Stimulated activated CD4-positive, alpha-beta T cell treated with anti-CD3 and anti-CD28 coated beads, Interleukin-4, amount 100 ng/mL, for 1 hour (primary cell): ENCODE data around the gene GPC1.
"Not testable (repeated sequence)": the region's sequence is repeated elsewhere in the genome, so short reads cannot be mapped to it uniquely, and the experiment has no call there.

Experiments used
- DNase-seq: peaks from one replicate; pipeline ENCODE4 v3.0.0-alpha.2; 2020

The GPC1 gene, protein sequence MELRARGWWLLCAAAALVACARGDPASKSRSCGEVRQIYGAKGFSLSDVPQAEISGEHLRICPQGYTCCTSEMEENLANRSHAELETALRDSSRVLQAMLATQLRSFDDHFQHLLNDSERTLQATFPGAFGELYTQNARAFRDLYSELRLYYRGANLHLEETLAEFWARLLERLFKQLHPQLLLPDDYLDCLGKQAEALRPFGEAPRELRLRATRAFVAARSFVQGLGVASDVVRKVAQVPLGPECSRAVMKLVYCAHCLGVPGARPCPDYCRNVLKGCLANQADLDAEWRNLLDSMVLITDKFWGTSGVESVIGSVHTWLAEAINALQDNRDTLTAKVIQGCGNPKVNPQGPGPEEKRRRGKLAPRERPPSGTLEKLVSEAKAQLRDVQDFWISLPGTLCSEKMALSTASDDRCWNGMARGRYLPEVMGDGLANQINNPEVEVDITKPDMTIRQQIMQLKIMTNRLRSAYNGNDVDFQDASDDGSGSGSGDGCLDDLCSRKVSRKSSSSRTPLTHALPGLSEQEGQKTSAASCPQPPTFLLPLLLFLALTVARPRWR

DNA sequence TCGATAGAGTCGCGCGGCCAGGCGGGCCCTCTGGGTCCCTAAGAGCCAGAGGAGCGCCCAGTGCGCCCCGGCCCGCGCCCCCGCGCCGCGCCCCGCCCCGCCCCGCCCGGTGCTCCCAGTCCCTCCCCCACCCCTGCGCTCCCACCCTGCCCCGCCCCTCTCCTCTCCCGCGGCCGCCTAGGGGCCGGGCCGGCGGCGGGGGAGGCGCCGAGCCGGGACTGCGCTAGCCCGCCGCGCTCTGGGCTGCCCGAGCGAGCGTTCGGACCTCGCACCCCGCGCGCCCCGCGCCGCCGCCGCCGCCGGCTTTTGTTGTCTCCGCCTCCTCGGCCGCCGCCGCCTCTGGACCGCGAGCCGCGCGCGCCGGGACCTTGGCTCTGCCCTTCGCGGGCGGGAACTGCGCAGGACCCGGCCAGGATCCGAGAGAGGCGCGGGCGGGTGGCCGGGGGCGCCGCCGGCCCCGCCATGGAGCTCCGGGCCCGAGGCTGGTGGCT, at the start of gene GPC1:
GPC1 (plus strand) TSS at position 207 of the 491 bp plus-strand sequence; CDS start at position 463, 256 bp downstream.
- no peak for DNase-seq

DNA sequence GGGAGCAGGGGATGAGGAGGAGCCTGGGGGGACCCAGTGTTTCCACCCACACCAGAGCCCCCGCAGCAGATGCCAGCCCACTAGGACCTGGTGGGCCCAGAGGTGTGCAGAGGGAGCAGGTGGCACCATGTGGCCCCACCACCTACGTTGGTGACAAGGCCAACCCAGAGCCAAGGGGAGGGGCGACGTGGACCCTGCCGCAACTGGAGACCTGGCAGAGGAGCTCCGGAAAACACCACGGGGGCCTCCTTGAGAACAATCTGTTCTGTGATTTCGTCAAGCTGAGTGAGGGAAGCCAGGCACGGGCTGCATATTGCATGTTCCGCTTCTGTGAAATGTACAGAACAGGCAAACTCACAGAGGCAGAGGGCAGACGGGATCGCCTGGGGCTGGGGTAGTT, 49.1 kb upstream of the GPC1 start:
- DNase-seq, result no peak

DNA sequence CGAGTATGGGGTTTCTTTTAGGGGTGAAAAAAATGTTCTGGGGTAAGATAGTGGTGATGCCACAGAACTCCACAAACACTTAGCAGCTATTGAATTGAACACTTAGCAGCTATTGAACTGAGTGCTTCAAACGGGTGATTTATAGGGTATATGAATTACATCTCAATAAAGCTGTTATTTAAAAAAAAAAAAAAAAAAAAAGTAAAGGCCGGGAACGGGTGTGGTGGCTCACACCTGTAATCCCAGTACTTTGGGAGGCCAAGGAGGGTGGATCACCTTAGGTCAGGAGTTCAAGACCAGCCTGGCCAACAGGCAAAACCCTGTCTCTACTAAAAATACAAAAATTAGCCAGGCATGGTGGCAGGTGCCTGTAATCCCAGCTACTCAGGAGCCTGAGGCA, 48.7 kb upstream of the GPC1 start:
- not testable (repeated sequence) for DNase-seq

DNA sequence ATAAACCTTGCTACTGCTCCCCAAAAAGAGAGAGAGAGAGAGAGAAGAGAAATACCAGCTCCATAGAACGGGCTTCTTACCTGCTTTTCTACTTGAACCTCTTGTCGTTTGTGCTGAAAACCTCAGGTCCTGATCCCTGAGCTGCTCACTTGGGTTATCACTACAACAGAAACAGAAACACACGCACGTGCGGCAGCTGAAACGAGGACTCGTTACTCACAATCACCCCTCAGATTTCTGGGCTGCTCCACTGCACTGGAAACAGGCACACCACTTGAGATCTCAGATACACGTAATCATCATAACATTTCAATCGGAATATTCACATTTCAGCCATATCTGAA, 48.2 kb upstream of the GPC1 start:
- DNase-seq, result no peak

DNA sequence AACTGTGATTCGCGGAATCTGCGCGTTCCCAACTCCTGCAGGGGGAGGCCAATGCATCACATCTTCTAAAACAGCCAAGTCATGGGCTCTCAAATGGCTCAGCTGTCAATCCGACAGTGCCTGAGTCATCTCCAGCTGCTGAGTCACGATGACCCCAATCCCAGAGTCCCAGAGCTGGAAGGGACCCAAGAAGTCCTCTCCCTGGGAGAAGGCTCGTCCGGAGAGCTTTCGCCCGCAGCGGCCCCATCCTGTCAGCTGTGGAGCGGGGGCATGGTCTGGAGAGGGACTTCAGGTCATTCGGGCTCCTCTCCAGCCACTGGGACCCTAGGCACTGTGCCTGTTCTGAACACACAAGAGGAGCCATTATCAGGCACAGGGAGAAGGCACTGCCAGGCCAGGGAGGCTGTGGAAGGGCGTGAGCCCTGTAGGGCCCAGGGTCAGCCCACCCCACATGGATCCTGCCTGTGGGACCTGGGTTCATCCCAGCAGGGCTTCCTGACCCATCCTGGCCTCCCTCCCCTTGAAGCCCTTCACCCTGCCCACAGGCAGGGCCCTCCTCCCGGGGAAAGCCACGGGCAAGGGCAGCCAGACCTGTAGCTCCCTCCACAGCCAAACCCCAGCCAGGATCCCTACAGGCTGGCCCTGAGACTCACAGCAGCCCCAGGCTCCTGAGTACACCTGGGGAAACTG, 47.6 kb upstream of the GPC1 start:
- no peak for DNase-seq

DNA sequence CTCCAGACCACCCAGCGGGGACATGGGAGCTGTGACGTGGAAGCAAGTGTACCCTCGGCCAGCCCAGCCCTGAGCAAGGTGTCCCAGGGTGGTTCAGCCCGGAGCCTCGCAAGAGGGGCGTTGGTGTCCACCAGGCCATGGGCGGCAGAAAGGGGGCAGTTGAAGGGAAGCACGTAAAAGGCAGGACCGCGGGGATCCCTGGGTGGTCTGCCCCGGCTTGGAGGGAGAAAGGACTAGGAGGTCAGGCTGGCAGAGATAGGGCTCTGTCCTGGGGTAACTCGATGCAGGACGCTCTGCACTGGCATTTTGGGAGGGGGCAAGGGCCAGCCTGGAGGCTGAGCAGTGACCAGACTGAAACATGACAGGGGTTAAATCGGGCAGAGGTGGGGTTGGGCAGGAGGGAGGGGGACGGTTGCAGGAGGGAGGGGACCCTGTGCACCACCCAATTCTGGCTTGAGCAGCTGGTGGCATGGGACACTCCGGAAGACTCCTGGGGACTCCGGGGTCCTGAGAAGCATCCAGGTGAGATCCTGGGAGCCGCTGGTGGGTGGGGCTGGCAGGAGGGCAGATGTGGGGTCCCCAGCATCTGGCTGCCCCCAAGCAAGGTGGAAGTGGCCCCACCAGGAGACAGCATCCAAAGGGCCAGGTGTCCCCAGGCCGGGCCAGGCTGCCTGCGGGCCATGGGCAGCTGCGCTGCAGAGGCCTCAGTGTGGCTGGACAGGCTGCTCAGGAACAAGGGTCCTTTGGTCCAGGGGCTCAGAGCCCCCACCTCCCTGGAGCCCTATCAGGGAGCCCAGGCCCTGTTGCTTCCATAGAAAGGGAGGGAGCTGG, 46.8 kb upstream of the GPC1 start:
- DNase-seq, result no peak

DNA sequence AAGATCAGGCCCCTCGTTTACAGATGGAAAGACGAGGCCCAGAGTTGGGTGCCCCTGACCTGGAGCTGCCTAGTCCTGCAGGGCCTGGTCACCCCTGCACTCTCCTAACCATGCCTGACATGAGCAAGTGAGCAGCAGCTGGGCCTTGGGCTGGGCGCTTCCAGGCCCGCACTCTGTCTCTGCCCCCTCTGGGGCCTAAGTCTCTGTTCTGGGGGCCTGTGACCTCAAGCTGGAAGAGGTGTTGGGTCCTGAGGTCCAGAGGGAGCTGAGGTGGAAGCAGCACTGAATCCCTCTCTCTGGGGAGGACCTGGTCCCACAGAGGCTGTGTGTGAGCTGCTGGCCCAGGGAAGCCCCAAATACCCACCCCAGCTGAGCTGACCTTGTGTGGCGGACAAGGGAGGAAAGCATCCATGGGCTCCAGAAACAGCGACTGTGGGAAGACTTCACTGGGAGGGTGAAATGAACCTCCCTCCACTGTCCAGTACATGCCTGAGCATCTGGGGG, 46.1 kb upstream of the GPC1 start:
- no peak for DNase-seq

DNA sequence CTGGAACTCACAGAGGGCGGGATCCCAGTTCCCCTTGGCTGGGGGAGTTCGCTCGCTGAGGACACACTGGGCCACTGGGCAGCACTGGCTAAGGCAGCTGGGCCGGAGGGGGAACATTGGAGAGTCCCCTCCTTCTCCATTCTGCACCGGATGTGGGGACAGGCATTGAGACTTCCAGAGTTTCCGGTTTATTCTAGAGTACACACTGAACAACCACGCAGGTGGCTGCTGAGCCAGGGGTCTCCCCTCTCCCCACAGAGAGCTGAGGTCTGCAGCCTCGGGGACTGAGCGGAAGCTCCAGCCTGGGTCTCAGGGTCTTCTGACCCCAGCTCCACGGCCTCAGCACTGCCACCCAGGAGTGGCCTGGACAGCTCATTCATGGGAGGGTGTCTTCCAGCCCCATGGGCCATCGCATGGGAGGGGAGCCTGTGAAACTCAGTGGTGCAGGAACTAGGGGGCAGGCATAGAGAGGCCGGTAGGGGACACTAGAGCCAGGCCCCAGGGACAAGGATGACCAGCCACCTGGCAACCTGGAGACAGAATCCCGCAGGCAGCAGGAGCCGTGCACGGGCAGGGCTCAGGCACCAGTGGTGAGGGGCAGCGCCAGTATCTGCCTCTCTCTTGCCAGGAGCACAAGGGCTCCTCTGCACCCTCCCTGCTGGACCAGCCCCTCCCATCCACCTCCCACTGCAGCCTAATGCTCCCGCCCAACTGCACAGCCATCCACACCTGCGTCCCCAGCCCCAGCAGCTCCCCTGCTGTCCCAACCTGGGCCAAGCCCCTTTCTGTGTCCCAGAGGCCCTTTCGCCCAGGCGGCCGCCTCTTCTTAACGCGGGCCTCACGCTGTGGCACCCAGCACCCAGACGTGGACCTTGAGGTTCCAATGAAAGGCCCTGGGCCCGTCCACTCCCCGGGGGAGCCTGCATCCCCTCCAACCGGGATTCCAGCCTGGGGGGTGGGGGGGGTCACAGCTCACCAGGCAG, 45.1 kb upstream of the GPC1 start:
- no peak for DNase-seq

DNA sequence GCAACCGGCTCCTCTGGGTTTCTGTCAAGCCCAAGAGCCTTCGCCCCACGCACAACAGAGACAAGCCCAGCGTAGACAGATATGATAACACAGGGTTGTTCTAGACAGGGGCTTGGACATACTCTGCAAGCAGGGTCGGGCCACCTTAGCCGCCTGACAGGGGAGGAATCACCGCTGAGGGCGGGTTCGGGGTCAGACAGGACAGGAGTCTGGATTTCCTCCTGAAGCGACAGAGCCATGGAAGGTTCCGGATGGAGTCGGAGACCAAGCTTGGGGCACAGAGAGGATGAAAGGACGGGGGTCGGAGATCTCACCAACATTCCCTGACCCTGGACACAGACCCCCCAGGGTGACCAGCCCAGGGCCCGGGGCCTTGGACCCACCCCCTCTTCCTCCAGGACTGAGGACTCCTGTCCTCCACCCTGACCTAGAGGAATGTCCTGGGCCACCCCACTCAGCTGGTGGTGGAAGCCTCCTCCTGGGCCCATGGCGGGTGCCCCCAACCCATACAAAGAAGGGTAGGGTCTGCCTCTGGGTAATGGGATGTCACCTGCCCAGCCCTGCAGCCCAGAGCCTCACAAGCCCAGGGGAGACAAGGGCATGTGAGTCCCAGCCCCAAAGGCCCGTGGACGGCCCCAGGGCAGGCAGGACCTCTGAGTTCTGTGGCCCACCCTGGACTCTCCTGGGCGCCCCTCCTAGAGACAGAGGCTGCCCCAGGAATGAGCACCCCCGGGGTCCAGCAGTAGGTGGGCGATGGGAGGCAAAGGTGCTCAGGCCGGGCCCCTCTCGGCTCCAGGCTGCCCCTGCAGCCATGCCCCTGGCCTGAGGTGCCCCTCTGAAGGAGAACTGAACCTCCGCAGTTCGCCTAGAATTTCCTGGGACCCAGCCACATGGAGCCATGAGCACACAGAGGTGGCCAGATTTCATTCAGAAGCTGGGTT, 44.1 kb upstream of the GPC1 start:
- DNase-seq, result no peak

DNA sequence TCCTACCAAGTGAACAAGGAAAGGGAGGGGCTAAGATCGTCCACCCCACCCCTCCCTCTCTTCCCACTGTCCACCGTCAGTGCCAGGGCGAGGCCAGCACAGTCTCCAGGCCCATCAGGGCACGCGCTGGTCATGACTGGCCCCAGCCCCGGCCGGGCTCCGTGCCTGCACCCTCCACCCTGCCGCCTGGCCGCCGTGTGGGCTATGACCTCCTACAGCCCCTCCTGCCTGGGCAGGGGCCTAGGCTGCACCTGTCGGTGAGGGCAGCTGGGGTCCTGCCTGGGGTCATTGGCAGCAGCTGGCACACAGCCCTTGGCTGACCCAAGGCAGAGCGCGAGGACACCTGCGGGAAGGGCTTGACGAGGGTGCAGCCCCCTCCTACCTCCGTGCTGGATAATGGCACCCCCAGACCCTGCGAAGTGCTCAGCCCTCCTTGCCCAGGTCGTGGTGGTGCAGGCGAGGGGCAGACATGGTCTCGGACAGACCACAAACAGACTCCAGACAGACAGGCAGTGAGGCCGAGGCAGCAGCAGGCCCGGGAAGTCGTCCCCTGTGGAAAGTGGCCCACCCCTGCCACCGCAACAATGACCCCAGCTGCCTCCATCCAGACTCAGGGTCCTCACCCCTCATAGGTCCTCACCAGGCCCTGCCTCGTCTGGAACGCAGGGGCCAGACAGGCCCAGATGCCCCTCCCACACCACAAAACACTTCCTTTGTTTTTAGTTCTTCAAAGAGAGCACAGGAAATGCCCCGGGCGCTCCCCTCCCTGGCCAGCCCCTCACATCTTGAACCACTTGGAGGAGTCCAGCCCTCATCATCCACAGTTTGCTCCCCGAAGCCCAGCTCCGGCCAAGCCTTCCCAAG, 43.1 kb upstream of the GPC1 start:
- peak; percentile 0 for DNase-seq

DNA sequence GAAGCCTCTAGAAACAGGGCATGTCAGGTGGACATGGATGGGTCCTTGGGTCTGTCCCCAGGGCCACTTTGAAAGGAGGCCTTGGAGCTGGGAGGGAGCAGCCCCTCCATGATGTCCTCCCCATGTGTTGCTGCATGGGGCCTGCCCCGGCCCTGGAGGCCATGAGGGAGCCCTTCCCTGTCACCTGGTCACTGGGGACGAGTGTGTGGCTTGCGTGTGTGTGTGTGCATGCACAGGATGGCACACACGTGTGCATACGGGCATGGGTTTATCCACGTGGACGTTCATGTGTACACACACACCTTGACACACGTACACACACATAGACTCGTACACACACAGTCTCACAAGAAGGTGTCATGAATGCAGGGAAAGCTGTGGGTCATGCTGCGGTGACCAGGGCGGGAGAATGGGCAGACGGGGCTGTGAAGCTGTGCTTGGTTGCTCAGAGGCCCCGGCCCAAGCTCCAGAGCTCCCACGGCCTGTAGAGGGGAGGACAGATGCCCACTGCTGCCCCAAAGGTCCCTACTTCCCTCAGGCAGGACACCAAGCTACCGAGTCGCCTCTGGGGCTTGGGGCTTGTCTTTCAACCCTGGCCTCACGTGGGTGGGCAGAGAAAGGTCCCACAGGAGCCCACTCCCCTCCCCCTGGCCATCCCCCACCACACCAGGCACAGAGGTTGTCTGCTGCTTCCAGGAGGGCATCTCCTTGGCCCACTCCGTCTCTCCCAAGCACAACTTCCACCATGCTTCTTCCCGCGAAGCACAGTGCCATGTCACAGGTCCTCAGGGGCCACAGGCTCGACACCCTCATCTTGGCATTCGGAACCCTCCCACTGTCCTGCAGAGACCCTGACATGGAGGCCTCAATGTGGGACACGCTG, 42.3 kb upstream of the GPC1 start:
- no peak for DNase-seq

DNA sequence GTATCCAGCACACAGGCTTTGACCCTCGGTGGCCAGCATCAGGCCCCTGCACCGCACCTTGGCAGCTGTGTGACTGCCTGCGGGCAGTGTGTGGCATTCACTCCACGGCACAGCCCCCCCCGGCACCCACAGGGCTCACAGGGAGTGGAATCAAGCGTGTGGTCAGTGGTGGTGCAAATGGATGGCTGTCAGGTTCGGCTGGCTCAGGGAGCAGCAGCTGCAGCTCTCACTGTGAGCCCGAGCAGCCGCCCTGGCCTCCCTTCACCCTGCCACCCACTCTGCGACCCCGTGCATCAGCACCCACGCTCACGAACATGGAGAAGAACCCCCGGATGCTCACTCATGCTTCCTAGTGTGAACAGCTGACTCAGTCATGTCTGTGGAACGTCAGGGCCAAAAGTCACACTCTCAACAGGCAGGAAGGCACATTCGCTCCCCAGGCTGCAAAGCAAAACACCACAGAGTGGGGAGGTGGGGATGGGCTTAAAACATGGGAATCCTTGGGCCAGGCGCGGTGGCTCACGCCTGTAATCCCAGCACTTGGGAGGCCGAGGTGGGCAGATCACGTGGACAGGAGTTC, 41.5 kb upstream of the GPC1 start:
- DNase-seq, result no peak

DNA sequence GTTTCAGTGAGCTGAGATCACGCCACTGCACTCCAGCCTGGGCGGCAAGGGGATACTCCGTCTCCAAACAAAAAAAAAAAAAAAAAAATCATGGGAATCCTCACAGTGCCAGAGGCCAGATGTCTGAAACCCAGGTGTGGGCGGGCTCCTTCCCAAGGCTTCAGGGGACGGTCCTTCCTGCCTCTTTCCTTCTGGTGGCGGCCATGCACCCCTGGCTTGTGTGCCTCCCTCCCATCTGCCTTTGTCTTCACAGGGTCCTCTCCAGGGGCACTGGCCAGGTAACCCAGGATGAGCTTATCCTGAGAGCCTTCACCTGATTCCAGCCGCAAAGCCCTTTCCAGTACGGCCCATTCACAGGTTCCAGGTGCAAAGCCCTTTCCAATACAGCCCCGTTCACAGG, 40.9 kb upstream of the GPC1 start:
- DNase-seq, result no peak

DNA sequence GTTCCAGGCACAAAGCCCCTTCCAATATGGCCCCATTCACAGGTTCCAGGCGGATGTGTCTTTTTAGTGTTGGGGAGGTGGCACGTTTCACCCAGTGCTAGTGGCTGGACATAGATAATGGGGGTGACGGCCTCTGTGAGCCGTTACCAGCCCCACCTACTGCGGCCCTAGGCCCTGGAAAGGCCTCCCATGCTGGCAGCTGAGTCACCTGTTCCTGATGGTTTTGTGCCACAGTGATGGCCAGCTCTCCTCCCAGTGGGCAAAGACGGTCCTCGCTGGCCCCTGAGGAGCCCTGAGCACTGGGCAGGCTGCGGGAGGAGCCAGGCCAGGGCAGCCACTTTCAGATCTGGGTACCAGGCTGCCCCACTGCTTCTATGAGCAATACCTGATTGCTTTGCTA, 40.0 kb upstream of the GPC1 start:
- no peak for DNase-seq

DNA sequence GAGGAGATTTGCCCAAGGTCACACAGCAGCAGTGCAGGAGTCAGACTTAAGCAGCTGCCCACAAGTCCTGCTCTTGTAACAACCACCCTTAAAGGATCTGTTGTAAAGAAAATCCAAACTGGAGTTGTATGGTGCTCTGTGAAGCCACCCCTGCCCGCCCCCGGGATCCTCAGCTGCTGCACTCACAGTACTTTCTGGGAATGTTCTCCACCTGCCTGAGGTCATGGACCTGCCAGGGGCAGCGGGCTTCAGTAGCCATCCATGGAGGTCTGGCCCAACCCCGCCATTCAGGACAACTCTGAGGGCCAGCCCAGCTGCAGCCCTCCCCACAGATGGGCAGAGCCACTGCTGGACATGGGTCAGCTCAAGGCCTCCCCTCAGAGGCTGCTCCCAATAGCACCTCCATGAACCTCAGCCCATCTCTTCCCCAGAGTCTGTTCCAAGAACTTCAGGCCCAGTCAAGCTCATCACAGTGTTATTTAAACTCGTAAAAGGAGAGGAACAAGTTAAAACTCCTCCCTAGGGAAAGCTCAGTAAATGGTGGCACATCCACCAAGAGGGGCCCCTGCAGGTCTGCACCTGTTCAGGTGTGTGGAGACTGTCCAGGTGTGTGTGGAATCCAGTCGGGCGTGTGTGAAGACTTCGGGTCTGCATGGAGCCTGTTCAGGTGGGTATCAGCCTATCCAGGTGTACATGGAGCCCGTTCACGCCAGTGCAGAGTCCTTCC, 39.4 kb upstream of the GPC1 start:
- no peak for DNase-seq

DNA sequence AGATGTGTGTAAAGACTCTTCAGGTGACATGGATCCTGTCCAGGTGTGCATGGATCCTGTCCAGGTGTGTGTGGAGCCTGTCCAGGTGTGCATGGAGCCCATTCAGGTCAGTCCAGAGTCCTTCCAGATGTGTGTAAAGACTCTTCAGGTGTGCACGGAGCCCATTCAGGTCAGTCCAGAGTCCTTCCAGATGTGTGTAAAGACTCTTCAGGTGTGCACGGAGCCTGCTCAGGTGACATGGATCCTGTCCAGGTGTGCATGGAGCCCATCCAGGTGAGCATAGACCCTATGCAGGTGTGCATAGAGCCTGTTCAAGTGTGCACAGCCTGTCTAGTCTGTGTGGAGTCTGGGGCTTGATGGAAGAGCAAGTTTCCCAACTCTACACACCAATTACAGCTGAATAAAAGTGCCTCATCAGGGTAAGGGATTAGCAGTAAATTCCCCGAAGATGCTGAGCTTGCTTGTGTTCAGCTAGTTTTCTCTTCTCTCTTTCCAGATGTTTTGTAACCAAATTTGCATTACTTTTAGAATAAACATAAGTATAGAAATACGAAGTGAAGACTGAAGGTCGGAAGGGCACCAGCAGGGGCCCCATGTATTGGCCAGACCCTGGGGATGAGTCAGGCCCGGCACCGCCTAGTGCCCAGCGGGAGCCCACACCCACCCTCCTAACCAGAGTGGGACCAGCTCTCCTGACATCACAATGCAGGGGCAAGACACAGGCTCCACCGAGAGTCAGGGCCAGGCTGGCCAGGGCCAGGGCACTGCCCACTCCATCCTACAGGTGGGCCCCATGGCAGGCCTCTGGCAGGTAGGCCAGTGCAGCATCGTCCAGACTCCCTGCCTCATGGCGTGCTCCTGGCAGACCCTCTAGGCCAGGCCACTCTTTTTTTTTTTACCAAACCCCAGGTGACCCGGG, 38.6 kb upstream of the GPC1 start:
- DNase-seq, result no peak
